ENCODE results near the gene PRKAR1B.
"Not testable (repeated sequence)": the region's sequence is repeated elsewhere in the genome, so short reads cannot be mapped to it uniquely, and the experiment has no call there.

PRKAR1B gene

DNA sequence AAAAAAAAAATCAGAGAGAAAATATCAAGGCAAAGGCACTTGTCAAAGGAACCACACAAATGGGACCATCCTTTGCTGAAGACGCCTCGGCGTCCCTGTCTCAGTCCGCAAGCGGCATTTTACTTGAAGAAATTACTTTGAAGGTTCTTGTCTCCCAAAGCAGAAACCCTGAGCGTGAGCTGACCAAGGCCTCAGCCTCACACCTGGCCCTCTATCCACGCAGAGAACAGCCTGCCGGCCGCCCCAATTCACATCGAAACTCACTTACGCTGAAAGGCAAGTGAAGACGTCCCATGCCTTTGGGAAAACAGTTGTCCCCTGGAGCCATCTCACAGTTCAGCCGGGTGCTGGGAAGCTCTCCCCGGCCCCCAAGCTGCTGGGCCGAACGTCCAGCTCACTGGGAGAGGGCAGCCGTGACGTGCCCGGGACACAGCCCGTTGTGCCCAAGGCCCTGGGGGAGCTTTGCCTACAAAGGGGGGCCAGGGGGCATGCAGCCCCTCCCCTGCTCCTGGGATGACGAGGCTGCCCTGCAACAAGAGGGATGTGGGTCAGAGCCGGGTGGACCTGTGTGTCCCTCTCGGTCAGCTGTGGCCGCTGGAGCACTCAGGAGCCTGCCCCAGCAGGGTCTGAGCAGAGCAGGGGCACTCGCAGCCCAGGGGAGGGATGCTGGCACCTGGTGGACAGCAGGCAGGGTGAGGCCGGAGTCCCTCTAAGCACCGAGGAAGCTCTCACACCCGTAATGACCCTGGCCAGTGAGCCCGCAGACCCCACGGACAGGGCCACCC, 157.8 kb downstream of the PRKAR1B start:
- DNase-seq = no peak

DNA sequence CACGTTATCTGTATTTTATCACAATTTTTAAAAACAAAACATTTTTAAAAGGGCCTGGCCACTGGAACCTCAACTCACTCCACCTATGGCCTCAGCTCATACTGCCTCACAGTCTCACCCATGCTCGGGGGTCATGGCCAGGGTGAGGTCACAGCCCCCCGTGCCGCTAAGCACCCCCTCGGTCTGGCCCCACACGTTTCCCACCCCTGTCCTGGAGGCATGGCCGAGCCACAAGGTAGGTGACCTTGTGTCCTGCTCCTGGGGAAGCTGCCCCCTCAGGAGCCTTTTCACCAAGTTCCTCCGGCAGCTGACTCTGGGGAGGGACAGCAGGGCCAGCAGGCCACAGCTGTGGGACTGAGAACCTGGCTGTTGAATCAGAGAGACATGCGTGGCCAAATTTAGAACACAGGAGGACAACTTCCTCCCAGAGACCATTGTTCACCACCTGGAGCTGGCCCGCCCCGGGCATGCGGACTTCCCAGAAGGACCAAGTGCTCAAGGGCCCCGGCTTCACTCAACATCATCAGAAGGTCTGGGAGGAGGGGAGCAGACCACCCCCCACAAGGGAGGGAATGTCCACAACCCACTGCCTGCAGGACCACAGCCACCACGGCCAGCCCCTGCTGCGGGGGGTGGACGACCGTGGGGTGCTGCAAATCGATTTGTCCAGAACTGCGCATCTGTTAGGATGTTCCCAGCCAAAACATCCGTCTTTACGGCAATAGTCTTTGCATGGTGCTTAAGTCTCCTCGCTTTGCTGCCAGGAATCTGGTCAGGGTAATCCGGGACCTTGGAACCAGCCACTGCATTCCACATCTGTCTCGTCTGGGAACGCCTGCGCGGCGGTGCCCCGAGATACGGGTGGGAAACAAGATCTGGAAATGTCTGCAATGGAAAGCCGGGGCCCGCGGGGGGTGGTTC, 158.8 kb downstream of the PRKAR1B start:
- no peak for DNase-seq

DNA sequence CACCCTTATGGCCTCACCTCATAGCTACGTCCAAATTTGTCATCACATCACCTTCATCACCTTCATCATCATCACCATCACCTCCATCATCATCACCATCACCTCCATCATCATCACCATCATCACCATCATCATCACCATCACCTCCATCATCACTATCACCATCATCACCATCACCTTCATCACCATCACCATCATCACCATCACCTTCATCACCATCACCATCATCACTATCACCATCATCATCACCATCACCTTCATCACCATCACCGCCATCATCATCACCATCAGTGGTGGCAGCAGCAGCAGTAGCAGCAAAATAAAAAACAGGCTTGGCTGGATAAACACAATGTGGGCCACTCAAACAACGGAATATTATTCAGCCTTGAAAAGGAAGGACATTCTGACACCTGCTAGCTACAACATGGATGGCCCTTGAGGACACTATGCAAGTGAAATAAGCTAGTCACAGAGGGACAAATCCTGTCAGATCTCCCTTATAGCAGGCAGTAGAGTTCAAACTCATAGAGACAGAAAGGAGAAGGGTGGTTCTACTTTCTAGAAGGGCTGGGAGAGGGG, 159.7 kb downstream of the PRKAR1B start:
- no peak for DNase-seq

DNA sequence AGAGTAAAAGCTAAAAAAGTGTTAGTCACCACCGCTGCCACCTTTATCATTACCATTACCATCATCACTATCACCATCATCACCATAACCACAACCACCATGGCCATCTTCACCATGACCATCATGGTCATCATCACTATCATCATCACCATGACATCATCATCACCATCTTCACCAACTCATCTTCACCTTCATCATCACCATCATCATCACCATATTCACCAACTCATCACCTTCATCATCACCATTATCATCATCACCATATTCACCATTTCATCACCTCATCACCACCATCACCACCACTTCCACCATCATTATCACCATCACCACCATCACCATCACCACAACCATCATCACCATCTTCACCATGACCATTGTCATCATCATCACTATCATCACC, 161.0 kb downstream of the PRKAR1B start:
- DNase-seq = no peak

DNA sequence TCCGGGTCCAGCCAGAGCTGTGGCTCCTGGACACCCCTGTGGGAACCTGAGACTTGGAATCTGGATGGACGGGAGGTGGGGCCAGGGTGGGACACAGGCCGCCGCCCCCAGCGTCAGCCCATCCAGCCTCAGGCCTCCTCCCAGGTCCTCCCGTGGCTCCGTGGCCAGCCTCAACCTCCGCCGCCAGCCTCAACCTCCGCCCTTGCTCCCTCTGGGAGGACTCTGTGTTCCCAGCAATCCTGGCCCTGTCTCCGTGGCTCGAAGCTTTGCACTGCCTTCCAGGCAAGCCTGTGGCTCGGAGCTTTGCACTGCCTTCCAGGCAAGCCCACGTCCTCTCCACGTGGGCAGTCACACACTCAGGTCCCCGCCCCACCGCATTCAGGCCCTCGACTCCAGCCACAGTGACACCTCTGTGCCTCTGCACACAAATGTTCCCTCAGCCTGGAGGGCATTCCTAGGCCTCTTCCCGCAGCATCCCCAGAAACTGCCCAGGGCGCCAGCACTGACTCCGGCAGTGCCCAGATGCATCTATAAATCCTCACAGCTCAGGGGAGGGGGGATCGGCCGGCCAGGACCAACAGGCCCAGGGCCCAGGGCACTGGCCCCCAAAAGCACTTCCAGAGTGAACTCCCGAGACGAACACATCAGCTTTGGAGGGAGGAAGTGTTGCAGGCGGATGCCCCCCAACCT, 162.8 kb downstream of the PRKAR1B start:
- DNase-seq = no peak

DNA sequence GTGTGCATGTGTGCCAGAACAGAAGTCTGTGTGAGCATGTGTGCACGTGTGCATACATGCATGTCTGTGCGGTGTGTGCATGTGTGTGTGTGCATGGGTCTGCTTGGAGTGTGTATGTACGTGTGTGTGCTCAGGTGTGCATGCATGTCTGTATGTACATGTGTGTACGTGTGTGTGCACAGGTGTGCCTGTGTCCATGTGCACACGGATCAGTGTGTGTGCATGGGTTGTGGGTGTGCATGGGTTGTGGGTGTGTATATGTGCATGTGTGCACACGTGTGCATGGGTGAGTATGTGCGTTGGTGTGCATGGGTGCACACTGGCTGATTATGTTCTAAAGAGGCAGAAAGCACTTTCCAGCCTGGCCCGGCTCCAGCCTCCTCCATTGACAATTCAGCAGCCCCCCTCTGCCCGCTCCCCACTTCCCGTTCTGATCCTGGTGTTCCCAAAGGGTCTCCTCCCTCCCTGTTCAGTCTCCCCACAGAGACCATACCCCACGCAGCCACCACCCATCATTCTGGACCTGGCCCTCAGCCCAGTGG, 163.4 kb downstream of the PRKAR1B start:
- no peak for DNase-seq

DNA sequence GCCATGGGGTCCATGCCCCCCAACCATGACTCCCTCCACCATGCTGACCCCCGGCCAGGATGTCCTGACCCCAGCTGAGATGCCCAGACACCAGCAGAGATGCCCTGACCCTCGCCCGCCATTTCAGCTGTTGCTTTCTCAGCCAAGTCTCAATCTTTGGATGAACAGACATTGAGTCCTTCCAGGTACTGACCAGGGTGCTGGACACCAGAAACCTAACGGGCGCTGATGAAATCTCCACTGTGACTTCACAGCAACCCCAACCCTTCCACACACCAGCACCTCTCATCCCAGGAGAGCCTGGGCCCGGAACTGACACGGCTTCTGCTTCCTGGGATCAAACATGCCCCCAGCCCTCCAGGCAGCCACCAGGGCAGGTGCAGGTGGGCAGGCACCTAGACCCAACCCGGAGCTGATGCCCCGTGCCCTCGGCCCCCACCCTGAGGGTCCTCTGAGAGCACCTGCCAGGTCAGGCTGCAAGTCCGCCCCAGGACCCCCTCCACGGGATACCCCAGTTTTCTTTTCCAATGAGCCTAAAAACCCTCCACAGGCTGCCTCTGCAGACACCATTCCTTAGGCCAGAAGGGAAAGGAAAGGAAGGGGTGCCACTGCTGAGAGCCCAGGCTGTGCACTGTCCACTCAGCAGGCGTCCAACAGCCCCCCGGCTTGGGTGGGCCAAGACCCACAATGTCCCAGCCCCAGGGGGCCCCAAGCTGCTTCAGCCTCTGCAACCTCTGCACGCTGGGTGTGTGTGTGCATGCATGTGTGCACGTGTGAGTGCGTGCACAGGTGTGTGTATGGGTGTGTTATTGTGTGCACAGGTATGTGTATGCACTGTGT, 164.1 kb downstream of the PRKAR1B start:
- no peak for DNase-seq

DNA sequence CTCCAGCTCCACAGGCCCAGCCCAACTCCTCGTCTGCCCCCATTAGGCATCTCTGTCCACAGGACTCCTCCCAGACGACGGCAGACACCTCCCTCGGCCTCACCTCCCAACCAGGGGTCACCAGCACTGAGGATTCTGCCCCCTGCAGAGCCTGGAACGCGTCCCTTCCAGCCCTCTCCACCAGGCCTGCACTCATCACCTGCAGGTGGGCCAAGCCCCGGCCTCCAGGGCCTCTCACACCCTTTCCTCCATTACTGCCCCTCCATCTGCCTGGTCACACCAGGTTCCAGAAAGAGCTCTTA, 164.8 kb downstream of the PRKAR1B start:
- DNase-seq = no peak

DNA sequence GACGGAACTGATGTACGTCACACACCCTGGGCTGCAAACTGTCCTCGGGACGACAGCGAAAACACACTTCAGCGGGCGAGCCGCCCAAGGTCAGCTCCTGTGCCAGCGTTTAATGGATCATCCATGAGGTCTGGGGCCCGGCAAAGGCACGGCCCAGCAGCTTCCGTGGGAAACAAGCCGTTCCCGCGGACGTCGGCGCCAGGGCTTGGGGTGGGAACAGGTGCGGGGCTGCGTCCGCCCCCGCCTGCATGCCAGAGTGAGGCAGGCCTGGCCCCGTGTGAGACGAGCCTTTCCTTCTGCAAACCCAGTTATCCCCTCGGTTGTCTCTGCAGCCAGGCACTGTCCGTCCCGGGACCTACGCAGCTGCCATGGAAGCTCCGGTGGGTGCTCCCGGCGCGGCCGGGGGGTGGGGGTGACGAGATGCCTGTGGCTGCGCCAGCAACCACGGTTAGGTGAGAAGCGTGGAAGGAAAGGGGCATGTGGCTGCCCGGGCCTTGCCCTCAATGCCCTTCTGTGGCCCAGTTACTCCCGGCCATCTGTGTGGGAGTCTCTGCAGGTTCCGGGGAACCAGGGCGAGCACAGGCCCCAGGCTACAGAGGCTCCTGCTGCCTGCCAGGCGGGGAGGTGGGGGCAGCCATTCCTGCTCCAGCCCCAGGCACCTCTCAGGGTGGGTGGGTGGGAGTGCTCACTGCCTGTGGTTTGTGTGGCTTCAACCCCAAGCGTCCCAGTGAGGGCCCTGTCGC, 165.3 kb downstream of the PRKAR1B start:
- no peak for DNase-seq

DNA sequence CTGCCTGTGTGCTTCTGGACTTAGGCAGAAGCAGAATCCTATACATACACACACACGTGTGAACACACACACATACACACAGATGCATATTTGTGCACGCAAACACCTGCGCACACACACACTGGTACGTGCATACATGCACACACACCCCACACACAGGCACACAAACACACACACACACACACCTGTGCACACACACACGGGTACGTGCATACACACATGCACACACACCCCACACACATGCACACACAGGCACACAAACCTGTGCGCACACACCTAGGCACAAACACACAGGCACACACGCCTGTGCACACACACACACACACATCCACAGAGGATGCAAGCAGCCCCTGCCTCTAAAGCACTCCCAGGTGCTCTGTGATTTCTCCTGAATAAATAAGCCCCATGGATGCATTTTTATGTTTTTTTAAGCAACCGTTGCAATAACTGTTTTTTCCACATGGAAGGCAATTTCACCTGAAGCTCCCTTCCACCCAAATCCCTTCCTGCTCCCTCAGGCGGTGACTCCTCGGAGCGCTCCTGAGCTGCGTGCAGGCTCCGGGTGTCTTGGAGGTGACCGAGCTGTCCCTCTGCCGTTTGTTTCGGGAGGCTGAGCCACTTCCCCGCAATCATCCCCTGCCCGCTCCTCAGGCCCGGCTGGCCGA, 166.0 kb downstream of the PRKAR1B start:
- DNase-seq = no peak

DNA sequence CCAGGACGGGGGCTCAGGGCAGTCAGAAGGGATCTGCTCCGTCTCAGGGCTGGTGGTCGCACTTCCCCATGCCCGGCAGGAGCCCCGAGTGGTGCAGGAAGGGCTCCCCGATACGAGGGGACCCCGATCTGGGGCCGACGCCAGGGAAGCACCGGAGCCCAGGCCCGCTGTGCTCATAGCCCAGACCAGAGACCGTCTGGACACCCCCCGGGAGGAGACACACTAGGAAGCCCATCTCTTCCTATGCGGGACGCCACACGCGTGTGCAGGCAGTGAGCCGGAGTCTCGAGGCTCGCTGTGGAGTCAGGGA, 167.7 kb downstream of the PRKAR1B start:
- no peak for DNase-seq

DNA sequence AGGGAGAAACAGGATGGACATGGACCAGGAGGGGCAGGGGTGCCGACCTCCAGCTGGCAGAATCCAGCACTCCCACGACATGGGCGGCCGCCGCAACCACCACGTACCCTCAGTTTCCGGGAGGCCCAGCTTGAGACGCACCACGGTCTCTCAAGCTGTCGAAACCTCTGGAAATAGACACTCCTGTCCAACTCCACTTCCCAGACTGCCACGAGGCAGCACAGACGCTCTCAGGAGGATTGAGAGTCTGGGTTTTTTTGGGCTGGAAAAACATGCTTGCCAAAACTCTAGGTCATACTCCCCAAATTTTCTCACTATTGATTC, 169.6 kb downstream of the PRKAR1B start:
- no peak for DNase-seq

DNA sequence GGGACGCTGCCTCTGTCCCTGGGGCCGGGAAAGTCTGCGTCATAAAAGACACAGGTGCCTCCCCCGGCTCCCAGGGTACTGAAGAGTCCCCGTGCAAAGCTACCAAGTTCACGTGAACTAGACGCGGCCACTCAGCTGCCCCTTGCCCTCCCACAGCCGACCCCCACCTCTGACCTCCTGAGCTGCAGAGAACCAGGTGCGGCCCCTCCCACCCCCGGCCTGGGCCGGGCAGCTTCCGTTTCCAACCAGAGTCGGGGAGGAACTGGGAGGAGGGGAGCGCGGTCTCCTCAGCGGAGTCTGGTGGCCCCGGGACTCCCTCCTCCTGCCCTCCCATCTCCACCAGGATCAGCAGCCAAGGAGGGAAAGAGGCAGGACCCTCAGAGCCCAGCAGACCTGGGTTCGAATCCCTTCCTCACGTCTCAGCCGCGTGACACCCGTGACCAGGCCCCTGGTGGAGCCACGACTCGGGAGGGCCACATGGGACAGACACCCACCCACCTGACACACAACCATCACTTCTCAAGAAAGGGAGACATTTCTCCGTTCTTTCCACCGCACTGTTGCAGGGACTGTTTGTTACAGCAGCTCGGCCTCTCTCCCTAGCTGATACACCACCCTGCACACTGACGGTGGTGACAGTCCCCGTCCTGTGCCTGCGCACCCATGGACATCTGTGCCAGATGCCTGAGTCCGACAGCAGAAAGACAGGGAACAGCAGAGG, 170.1 kb downstream of the PRKAR1B start:
- no peak for DNase-seq

DNA sequence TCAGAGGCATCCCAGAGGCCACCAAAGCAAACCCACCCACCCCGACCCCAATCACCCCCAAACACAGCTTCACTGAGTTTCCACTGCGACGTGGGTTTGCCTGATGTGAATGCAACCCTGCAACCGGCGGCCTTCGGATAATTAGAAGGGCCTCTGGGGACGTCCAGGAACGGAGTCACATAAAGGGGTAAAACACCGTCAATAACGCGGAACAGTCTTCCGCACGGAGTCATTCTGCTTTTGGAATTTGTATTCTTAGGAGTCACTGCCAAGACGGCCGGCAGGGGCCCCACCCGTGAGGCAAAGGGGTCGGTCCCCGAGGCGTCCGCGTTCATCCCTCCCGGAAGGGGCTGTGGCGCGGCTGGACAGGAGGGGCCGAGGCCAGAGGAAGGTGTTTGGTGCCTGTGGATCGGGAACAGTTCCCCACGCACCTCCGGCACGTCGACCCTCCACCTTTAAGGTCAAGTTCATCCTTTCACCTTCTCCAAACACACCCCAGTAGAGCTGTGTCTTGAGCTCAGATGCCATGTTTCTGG, 170.7 kb downstream of the PRKAR1B start:
- DNase-seq = no peak

DNA sequence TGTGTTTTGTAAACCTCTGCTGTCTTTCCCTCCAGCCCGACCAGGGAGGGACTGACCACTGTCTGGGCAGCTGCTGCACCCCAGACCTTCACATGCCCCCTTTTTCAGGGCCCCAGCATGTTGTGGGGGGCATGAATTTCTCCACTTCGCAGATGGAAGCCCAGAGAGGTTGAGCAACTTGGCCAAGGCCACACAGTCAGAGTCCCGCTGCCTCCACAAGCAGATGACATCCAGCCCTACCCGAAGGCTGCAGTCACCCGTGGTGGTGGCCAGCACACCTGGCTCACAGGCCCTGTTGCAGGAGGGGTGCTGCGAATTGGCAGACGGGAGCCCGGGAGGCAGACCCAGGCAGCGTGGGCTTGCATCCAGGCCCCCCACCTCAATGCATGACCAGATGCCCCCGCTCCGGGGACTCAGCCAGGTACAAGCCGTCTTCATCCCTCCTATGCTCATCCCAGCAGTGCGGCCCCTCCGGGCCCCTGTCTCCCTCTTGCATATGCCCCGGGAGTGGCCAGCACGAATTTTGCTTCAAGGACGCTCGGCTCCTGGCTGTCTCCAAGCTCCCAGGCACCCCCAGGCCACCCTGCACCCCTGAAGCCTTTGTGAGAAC, 171.4 kb downstream of the PRKAR1B start:
- DNase-seq = no peak

DNA sequence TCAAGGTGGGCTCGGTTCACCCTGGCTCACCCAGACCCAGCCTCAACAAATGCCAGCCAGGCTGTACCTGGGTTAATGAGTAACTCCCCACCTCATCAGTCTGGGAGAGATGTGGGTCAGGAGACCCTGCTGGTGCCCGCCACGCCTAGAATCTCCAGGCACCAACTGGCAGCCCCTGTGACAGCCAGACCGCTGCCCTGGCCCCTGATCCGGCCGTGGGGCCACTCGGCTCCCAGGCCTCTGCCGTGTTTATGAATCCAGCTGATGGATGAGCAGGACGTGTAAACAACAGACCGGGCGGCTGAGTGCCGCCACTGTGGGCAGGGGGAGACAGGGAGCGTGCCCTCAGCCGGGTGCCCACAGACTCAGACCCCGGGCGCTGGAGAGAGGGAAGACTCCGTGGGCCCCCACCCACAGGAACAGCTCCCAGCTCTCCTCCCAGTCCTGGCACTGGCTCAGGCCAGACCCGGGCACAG, 173.4 kb downstream of the PRKAR1B start:
- DNase-seq = no peak

DNA sequence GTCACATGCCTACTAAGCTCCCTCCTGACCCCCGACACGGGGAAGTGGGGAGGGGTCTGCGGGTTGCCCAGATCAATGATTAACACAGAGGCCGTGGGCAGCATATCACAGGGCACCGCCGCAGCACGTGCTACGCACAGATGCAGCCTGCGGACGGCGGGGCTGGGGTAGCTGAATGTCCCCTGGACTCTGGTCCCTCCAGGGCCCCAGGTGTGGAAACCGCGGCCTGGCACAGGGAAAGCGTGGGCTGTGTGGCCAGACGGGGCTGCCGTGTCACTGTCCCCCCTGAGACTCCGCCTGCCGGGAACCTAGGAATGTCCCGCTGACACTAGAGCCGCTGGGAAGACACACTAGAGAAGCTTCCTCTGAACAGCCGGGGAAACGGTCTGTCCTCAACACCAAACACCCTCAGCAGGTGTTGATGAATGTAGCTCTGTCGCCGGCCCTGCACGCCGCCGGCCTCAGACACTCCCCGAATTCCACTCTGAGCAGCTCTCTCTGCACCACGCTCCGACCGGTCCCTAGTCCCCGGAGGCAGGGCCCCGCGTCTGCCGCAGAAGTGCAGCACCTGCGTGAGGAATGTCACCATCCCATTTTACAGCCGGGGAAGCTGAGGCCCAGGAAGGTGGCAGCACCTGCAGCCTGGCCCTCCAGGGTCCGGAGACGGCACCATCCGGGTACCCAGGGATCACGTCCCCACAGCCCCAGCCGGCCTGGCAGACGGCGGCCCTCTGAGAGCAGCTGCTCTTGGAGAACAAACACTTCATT, 174.0 kb downstream of the PRKAR1B start:
- no peak for DNase-seq

DNA sequence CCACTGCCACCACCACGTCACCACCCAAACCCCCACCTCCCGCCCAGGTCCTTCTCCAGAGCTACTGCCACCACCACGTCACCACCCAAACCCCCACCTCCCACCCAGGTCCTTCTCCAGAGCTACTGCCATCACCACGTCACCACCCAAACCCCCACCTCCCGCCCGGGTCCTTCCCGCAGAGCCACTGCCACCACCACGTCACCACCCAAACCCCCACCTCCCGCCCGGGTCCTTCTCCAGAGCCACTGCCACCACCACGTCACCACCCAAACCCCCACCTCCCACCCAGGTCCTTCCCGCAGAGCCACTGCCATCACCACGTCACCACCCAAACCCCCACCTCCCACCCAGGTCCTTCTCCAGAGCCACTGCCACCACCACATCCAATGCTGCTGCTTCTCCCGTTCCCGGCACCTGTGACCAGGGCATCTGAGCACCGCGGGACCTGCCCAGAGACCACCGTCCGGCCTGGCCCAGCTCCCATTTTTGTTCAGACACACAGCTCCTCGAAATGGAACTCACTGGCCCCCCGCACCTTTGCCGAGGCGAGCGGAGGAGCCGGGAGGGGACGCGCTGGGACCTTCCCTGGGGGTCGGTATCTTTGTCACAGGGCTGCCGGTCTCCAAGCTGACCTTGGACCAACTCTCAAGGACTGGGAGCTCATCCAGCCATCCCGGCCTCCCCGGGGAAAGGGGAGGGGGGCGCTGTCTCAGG, 174.8 kb downstream of the PRKAR1B start:
- not testable (repeated sequence) for DNase-seq
